T-helper 2 cell treated with Interferon-gamma antibody and Interleukin-4, amounts not matched to agents 5 μg/mL and 100 μg/mL, for 36 hours (primary cell): ENCODE results near the gene RAB4A.

ENCODE experiments used
- DNase-seq: peaks from one replicate; pipeline ENCODE4 v3.0.0; 2021; ENCODE audit warnings: low spot score
- H3K27ac Mint-ChIP-seq: one replicate; pipeline ENCODE4 v1.8.0; 2021; ENCODE audit warnings: mild to moderate bottlenecking, mixed read lengths
- H3K27me3 Mint-ChIP-seq: one replicate; pipeline ENCODE4 v1.8.0; 2021; ENCODE audit warnings: low read depth, mixed read lengths
- H3K36me3 Mint-ChIP-seq: one replicate; pipeline ENCODE4 v1.8.0; 2021; ENCODE audit warnings: low read depth, mixed read lengths
- H3K4me1 Mint-ChIP-seq: one replicate; pipeline ENCODE4 v1.8.0; 2021; ENCODE audit warnings: low read depth, mixed read lengths
- H3K4me3 Mint-ChIP-seq: one replicate; pipeline ENCODE4 v1.8.0; 2022; ENCODE audit warnings: mild to moderate bottlenecking, moderate library complexity, mixed read lengths
- H3K9me3 Mint-ChIP-seq: one replicate; pipeline ENCODE4 v1.8.0; 2021; ENCODE audit warnings: mixed read lengths

Gene RAB4A, protein sequence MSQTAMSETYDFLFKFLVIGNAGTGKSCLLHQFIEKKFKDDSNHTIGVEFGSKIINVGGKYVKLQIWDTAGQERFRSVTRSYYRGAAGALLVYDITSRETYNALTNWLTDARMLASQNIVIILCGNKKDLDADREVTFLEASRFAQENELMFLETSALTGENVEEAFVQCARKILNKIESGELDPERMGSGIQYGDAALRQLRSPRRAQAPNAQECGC

GRCh38 chr1:229270547-229271447, at the start of gene RAB4A:
Gene RAB4A (plus strand): TSS chr1:229271111. CDS start chr1:229271340, 229 bp downstream.
- Mint-ChIP-seq H3K9me3 (peaks cover 4% of the 10 kb centered on the region), H3K27me3 (no peaks in the 10 kb centered on the region), H3K4me1 (peaks cover 33% of the 10 kb centered on the region), H3K27ac (peak within 1 kb of the TSS; percentile 83), H3K4me3 (peak within 1 kb of the TSS; percentile 87), H3K36me3 (peaks cover 13% of the 10 kb centered on the region)
- peak; percentile 81 for DNase-seq

GRCh38 chr1:229222081-229222480, 48.8 kb upstream of the RAB4A start:
- no peaks in the 10 kb centered on the region for H3K4me1 Mint-ChIP-seq
- no peak for DNase-seq
- no peaks in the 10 kb centered on the region for H3K9me3 Mint-ChIP-seq
- H3K36me3 Mint-ChIP-seq, result no peaks in the 10 kb centered on the region
- no peaks in the 10 kb centered on the region for H3K27me3 Mint-ChIP-seq
- H3K27ac Mint-ChIP-seq, result no peak overlapping the region
- no peak overlapping the region for H3K4me3 Mint-ChIP-seq

GRCh38 chr1:229223498-229223897, 47.4 kb upstream of the RAB4A start:
- Mint-ChIP-seq H3K4me1 (peaks cover 3% of the 10 kb centered on the region), H3K27ac (no peak overlapping the region), H3K27me3 (peaks cover 3% of the 10 kb centered on the region), H3K36me3 (no peaks in the 10 kb centered on the region), H3K9me3 (no peaks in the 10 kb centered on the region), H3K4me3 (no peak overlapping the region)
- no peak for DNase-seq

- H3K4me3 Mint-ChIP-seq, result no peak overlapping the region
- H3K4me1 Mint-ChIP-seq, result peaks cover 3% of the 10 kb centered on the region
- H3K36me3 Mint-ChIP-seq, result no peaks in the 10 kb centered on the region
- H3K27me3 Mint-ChIP-seq, result peaks cover 8% of the 10 kb centered on the region
- DNase-seq, result no peak
- no peak overlapping the region for H3K27ac Mint-ChIP-seq
- H3K9me3 Mint-ChIP-seq, result no peaks in the 10 kb centered on the region
Observed at GRCh38 chr1:229224308-229224707, 46.6 kb upstream of the RAB4A start.

DNA sequence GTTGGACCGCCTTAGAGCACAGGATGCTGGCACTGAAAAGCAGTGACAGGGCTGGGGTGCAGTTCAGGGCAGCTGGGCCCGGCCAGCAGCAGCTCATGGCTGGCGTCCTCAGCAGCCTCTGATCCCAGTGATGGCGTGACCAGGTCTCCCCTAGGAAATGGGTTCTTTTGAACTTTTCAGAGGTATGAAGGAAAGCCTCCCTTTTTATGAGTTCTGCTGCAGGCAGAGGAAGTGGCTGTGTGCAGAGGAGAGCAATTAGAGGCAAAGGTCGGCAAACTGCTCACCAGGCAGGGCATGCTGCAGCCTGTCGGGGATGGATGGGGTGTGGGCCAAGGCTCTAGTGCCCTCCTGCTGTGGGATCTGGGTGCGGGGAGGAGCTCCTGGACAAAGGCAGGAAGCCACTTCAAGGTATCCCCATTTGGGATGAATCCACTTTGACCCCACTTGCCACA, 45.6 kb upstream of the RAB4A start:
- H3K4me3 Mint-ChIP-seq, result no peak overlapping the region
- peaks cover 6% of the 10 kb centered on the region for H3K4me1 Mint-ChIP-seq
- H3K9me3 Mint-ChIP-seq, result no peaks in the 10 kb centered on the region
- H3K36me3 Mint-ChIP-seq, result no peaks in the 10 kb centered on the region
- H3K27me3 Mint-ChIP-seq, result peaks cover 17% of the 10 kb centered on the region
- no peak overlapping the region for H3K27ac Mint-ChIP-seq
- DNase-seq, result no peak

GRCh38 chr1:229226796-229227195, 44.1 kb upstream of the RAB4A start:
- Mint-ChIP-seq H3K27me3 (peaks cover 27% of the 10 kb centered on the region), H3K36me3 (no peaks in the 10 kb centered on the region), H3K9me3 (no peaks in the 10 kb centered on the region), H3K4me1 (peaks cover 6% of the 10 kb centered on the region), H3K4me3 (no peak overlapping the region), H3K27ac (no peak overlapping the region)
- DNase-seq, result no peak

GRCh38 chr1:229227298-229227919, 43.5 kb upstream of the RAB4A start:
- Mint-ChIP-seq H3K4me3 (no peak overlapping the region), H3K9me3 (no peaks in the 10 kb centered on the region), H3K27ac (no peak overlapping the region), H3K27me3 (peaks cover 27% of the 10 kb centered on the region), H3K36me3 (no peaks in the 10 kb centered on the region), H3K4me1 (peaks cover 6% of the 10 kb centered on the region)
- DNase-seq, result peak; percentile 65

DNA sequence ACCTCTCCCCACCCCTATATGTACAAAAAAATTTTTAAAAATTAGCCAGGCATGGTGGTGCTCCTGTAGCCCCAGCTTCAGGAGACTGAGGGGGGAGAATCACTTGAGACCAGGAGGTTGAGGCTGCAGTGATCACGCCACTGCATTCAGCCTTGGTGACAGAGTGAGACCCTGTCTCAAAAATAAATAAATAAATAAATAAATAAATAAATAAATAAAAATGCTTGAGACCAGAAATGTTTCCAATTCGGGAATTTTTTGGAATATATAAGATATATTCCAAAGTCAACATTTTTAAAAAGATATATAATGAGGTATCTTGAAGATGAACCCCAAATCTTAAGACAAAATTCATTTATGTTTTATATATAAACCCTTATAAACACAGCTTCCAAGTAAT, 42.4 kb upstream of the RAB4A start:
- Mint-ChIP-seq H3K4me3 (no peak overlapping the region), H3K27ac (no peak overlapping the region), H3K36me3 (no peaks in the 10 kb centered on the region), H3K4me1 (peaks cover 8% of the 10 kb centered on the region), H3K27me3 (peaks cover 29% of the 10 kb centered on the region), H3K9me3 (no peaks in the 10 kb centered on the region)
- no peak for DNase-seq

DNA sequence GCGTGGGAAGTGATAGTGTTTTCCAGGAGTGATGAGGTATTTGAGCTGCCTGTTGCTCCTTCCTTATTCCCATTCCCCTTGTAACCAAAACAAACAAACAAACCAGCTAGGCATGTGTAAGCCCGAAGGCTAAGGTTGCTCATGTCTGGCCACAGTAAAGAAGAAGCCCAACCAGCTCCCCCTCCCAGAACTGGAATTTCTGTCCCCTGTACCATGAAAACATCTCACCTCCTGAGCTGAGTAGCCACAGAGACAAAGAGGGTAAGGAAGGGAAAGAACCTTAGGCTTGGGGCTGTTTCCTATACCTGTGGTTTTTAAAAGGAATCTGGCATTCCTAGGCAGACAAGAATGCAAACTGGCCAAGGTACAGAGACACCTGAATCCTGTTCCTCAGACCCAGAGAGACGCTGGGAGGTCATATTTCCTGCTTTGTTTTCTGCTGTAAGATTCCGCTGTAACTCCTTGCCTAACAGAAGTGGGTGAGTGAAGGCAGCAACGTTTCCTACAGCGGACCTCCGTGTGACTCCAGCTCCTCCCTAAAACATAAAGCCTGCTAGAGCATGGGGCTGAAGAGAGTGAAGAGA, 41.7 kb upstream of the RAB4A start:
- no peaks in the 10 kb centered on the region for H3K9me3 Mint-ChIP-seq
- H3K36me3 Mint-ChIP-seq, result no peaks in the 10 kb centered on the region
- DNase-seq, result no peak
- H3K4me3 Mint-ChIP-seq, result no peak overlapping the region
- H3K27ac Mint-ChIP-seq, result no peak overlapping the region
- H3K27me3 Mint-ChIP-seq, result peaks cover 34% of the 10 kb centered on the region
- peaks cover 8% of the 10 kb centered on the region for H3K4me1 Mint-ChIP-seq

DNA sequence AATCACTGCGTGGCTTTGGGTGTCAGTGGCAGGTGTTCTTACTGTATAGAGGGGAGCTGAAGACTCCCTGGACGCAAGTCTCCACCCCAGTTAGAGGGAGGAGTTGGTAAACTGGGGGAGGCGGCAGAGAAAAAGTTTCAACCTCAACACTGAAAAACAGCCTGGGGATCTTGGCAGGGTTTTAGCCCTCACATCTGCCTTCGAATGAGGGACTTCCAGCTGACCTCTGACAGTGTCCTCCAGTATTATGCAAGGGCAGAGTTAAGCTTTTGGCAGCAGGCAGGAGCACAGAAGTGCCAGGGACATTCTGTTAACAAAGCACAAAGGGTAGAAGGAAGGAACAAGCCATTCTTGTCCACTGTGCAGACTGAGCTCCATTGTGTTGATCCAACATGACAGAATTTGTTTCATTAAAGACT, 41.2 kb upstream of the RAB4A start:
- no peaks in the 10 kb centered on the region for H3K36me3 Mint-ChIP-seq
- H3K9me3 Mint-ChIP-seq, result no peaks in the 10 kb centered on the region
- H3K4me1 Mint-ChIP-seq, result peaks cover 8% of the 10 kb centered on the region
- H3K27ac Mint-ChIP-seq, result no peak overlapping the region
- no peak overlapping the region for H3K4me3 Mint-ChIP-seq
- peaks cover 38% of the 10 kb centered on the region for H3K27me3 Mint-ChIP-seq
- no peak for DNase-seq

GRCh38 chr1:229230140-229230892, 40.6 kb upstream of the RAB4A start:
- H3K4me1 Mint-ChIP-seq, result peaks cover 8% of the 10 kb centered on the region
- peaks cover 42% of the 10 kb centered on the region for H3K27me3 Mint-ChIP-seq
- no peaks in the 10 kb centered on the region for H3K9me3 Mint-ChIP-seq
- no peaks in the 10 kb centered on the region for H3K36me3 Mint-ChIP-seq
- H3K27ac Mint-ChIP-seq, result no peak overlapping the region
- DNase-seq, result no peak
- no peak overlapping the region for H3K4me3 Mint-ChIP-seq

- no peak for DNase-seq
- Mint-ChIP-seq H3K27me3 (peaks cover 42% of the 10 kb centered on the region), H3K4me3 (no peak overlapping the region), H3K36me3 (no peaks in the 10 kb centered on the region), H3K9me3 (no peaks in the 10 kb centered on the region), H3K4me1 (peaks cover 8% of the 10 kb centered on the region), H3K27ac (no peak overlapping the region)
Observed at GRCh38 chr1:229230893-229231753, 39.8 kb upstream of the RAB4A start.

DNA sequence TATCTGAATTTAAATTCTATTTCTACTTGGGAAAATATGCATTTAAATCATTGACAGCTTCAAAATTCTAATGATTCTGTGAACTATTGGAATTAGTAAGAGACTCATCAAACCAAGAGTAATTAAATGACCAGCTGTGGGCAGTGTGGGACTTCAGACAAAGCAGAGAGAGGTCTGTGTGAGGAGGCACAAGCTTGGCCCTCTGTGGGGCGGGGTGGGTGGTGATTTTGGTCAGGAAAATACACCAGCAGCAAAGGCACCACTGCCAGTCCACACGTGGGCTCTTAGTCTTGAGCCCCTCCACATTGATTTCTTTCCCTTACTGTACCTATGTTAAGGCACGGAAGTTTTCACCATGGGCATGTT, 39.2 kb upstream of the RAB4A start:
- H3K27ac Mint-ChIP-seq, result no peak overlapping the region
- peaks cover 42% of the 10 kb centered on the region for H3K27me3 Mint-ChIP-seq
- no peaks in the 10 kb centered on the region for H3K9me3 Mint-ChIP-seq
- no peak for DNase-seq
- H3K36me3 Mint-ChIP-seq, result no peaks in the 10 kb centered on the region
- no peak overlapping the region for H3K4me3 Mint-ChIP-seq
- peaks cover 8% of the 10 kb centered on the region for H3K4me1 Mint-ChIP-seq
